Activated CD8-positive, alpha-beta T cell treated with anti-CD3 and anti-CD28 coated beads, Interleukin-2, amount 10 ng/mL, durations not matched to agents 7 days and 5 days (primary cell): ENCODE results near the gene AP1G1. TPM values are rescaled to one million over a fixed set of nuclear protein-coding genes. Genes with fewer than 3 reads are reported as not detected.
A peak's percentile ranks its signal among the peaks of the same experiment; 100 is the strongest.

Experiments used
- ATAC-seq: fragments of 150-1000 bp; cut with Tn5 transposase; one replicate; pipeline ENCODE4 v1.10.0; 2021; ENCODE audit warnings: moderate library complexity
- CTCF ChIA-PET: fragments of 350-600 bp; sonication (Branson Sonifier 250); formaldehyde crosslinking; loops from one replicate; lab custom pipeline; 2021; ENCODE audit warnings: antibody characterized with exemption; lab: Charles Lee
- POLR2A ChIA-PET: fragments of 350-600 bp; sonication (Branson Sonifier 250); formaldehyde crosslinking; loops from one replicate; lab custom pipeline; 2021; ENCODE audit warnings: antibody characterized with exemption; lab: Charles Lee
- DNase-seq: peaks from one replicate; pipeline ENCODE4 v3.0.0-alpha.2; 2020
- H3K27ac Mint-ChIP-seq: one replicate; pipeline ENCODE4 v1.8.0; 2021; ENCODE audit warnings: mild to moderate bottlenecking, mixed read lengths
- H3K27me3 Mint-ChIP-seq: one replicate; pipeline ENCODE4 v1.8.0; 2021; ENCODE audit warnings: low read depth, mixed read lengths
- H3K36me3 Mint-ChIP-seq: one replicate; pipeline ENCODE4 v1.8.0; 2021; ENCODE audit warnings: low read depth, mixed read lengths
- H3K4me1 Mint-ChIP-seq: one replicate; pipeline ENCODE4 v1.8.0; 2021; ENCODE audit warnings: low read depth, mixed read lengths
- H3K4me3 Mint-ChIP-seq: one replicate; pipeline ENCODE4 v1.8.0; 2021; ENCODE audit warnings: mild to moderate bottlenecking, mixed read lengths
- H3K9me3 Mint-ChIP-seq: one replicate; pipeline ENCODE4 v1.8.0; 2022; ENCODE audit warnings: mixed read lengths; ENCODE audit not compliant: insufficient read depth
- total RNA-seq, 2 experiments: library from RNA; stranded (reverse); gene quantifications; one replicate each; pipeline ENCODE4 v1.2.3, GENCODE V29; 2021

AP1G1 gene
- total RNA-seq, 2 experiments from 2014 or later = 74.9 to 77.4 TPM

DNA sequence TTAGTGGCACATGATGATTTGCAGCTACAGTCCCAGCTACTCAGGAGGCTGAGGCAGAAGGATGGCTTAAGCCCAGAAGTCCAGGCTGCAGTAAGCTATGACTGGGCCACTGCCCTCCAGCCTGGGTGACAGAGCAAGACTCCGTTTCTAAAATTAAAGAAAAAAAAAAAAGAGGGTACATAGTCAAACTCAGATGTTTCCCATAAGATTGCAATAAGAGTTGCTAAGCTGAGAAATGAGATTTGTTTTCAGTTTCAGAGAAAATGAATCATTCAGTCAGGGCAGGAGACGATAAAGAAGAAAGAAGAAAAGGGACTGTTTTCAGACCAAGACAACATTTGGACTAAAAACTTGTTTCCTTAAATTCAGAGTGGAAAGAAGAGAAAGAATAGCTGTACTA, 54.0 kb downstream of the AP1G1 start:
- Mint-ChIP-seq H3K27me3 (no peaks in the 10 kb centered on the region), H3K36me3 (peaks cover 53% of the 10 kb centered on the region), H3K4me1 (no peaks in the 10 kb centered on the region), H3K4me3 (no peak overlapping the region), H3K27ac (no peak overlapping the region), H3K9me3 (no peaks in the 10 kb centered on the region)
- ChIA-PET CTCF (no interaction called here), POLR2A (no interaction called here)
- DNase-seq = no peak
- ATAC-seq = no peak

DNA sequence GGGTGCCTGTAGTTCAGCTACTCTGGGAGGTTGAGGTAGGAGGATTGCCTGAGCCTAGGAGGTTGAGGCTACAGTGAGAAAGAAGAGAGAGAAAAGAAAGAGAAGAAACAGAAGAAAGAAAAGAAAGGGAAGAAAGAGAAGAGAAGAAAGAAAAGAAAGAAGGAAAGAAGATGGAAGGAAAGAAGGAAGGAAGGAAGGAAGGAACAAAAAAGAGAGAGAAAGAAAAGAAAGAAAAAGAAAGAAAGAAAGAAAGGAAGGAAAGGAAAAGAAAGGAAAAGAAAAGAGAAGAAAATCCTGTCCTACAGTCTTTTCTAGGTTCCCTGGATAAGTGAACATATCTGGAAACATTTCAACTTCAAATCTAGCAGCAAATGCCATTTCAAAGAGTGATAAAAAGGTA, 54.5 kb downstream of the AP1G1 start:
- ChIA-PET POLR2A (interaction anchor here (0.6 to 0.9 kb wide), 2 partner anchors 8 to 21 kb away, joined by 3 to 6 read pairs; no protein-coding TSS in a partner anchor), CTCF (interaction anchor here (1.6 kb wide), 1 partner anchor 207 kb away, joined by 5 read pairs; no protein-coding TSS in a partner anchor)
- H3K4me1 Mint-ChIP-seq = no peaks in the 10 kb centered on the region
- ATAC-seq (no peak), DNase-seq (no peak)
- H3K27ac Mint-ChIP-seq = peak overlapping the region; percentile 6
- no peaks in the 10 kb centered on the region for H3K27me3 Mint-ChIP-seq
- no peaks in the 10 kb centered on the region for H3K9me3 Mint-ChIP-seq
- H3K4me3 Mint-ChIP-seq = no peak overlapping the region
- peaks cover 54% of the 10 kb centered on the region for H3K36me3 Mint-ChIP-seq

DNA sequence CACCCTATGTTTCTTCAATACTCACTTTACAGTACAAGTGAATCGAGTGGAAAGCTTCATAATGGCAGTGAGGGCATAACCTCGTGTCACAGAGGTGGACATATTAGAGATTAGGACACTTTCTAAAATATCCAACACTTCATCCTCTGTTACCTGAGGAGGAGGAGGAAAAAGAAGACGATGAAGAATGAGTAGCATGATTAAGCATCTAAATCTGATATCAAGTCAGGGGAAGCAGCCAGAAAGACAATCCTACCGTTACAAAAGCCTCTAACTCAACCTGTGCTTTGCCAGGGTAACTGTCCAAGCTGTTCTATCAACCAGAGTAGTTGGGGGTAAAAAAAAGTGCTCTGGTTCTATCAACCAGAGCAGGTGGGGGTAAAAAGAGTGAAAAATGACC, 60.4 kb downstream of the AP1G1 start:
- no peaks in the 10 kb centered on the region for H3K4me1 Mint-ChIP-seq
- H3K4me3 Mint-ChIP-seq = no peak overlapping the region
- ATAC-seq (no peak), DNase-seq (no peak)
- H3K9me3 Mint-ChIP-seq = no peaks in the 10 kb centered on the region
- H3K27me3 Mint-ChIP-seq = no peaks in the 10 kb centered on the region
- ChIA-PET POLR2A (no interaction called here), CTCF (interaction anchor here (1.0 kb wide), 1 partner anchor 27 kb away, joined by 3 read pairs; no protein-coding TSS in a partner anchor)
- H3K27ac Mint-ChIP-seq = no peak overlapping the region
- H3K36me3 Mint-ChIP-seq = peaks cover 47% of the 10 kb centered on the region

DNA sequence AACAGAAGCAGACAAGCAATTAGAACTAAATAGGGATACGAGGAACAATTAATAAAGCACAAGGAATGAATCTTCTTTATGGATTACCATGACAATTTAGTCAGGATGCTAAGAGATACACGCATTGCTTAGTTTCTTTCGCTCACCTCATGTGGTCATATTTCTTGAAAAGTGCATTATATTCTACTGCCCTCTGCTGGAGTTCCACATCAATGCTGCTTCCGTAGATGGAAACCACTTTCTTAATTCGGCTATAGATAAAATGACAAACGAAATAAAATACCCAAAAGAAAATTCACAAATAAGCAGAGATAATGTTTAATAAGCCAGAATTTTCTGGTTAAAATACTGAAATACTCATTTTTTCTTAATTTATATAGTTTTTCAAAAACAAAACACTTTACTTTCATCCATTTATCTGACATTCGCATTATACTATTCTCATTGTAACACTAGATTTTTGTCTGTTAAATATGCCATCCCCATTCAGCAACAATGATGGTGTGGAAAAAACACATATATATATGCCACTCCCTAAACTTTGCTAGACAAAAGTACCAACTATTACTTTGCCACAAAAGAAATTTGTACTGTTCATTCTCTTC, 62.1 kb downstream of the AP1G1 start:
- ATAC-seq (no peak), DNase-seq (peak; percentile 51)
- CTCF ChIA-PET = no interaction called here
- Mint-ChIP-seq H3K9me3 (no peaks in the 10 kb centered on the region), H3K27ac (no peak overlapping the region), H3K27me3 (no peaks in the 10 kb centered on the region), H3K4me1 (no peaks in the 10 kb centered on the region), H3K36me3 (peaks cover 48% of the 10 kb centered on the region), H3K4me3 (no peak overlapping the region)
- POLR2A ChIA-PET = no interaction called here

DNA sequence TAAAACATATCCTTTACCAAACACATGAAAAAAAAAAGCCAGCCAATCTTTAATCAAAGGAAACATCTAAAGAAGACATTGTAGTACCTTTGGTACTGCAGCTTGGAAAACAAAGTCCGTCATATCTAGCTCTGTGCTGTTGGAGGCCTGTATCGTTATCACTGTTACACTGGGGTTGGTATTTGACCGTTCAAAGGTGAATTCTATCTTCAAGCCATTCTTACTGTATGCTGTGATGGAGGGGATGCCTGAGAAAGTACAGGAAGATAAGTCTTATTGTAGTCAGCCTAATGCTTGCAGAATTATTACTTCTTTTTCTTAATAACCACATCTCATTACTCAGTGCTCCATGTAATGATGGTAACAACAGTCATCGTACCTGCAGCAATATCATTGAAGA, 69.8 kb downstream of the AP1G1 start:
- H3K9me3 Mint-ChIP-seq = no peaks in the 10 kb centered on the region
- no peaks in the 10 kb centered on the region for H3K27me3 Mint-ChIP-seq
- H3K4me1 Mint-ChIP-seq = no peaks in the 10 kb centered on the region
- ChIA-PET CTCF (no interaction called here), POLR2A (interaction anchor here (0.6 kb wide), 1 partner anchor 54 kb away, joined by 3 read pairs; no protein-coding TSS in a partner anchor)
- DNase-seq (no peak), ATAC-seq (no peak)
- peaks cover 52% of the 10 kb centered on the region for H3K36me3 Mint-ChIP-seq
- H3K4me3 Mint-ChIP-seq = no peak overlapping the region
- H3K27ac Mint-ChIP-seq = no peak overlapping the region

DNA sequence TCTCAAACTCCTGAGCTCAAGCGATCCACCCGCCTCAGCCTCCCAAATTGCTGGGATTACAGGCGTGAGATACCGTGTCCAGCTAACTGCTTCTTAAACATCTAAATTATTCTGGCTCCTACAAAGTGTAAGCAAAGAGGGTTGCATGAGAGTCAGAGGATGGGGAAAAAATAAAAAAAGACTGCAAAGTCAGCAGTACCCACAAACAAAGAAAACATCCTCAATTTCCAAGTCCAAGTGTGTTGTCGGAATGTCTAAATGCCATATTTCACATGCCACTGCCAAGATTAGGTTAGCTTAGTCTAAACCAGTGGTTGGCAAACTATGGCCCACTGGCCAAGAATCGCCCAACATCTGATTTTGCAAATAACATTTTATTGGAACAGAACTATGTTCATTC, 71.1 kb downstream of the AP1G1 start:
- ATAC-seq (no peak), DNase-seq (no peak)
- Mint-ChIP-seq H3K27me3 (no peaks in the 10 kb centered on the region), H3K4me3 (no peak overlapping the region), H3K36me3 (peaks cover 58% of the 10 kb centered on the region), H3K4me1 (no peaks in the 10 kb centered on the region), H3K9me3 (no peaks in the 10 kb centered on the region), H3K27ac (no peak overlapping the region)
- ChIA-PET CTCF (interaction anchor here (1.3 kb wide), 1 partner anchor 127 kb away, joined by 5 read pairs; no protein-coding TSS in a partner anchor), POLR2A (no interaction called here)

DNA sequence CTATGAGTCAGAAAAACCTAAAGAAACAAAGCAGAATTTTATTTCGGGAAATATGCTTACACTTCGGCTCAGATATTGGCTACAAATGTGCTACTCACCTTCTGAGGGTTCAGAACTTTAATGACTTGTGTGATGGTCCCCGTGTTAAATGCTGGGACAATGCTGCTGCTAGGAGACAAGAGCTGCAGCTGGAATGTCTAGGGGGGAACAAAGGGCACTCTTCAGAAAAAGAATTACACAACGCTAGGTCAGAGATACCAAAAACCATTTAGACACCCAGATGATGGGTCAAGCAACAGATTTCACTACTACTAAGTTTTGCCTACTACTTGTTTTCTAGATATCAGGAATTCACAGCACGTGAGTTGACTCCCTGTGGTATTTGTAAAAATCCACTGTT, 74.1 kb downstream of the AP1G1 start:
- ATAC-seq = no peak
- Mint-ChIP-seq H3K4me1 (no peaks in the 10 kb centered on the region), H3K36me3 (peaks cover 58% of the 10 kb centered on the region), H3K27me3 (no peaks in the 10 kb centered on the region), H3K9me3 (no peaks in the 10 kb centered on the region), H3K4me3 (no peak overlapping the region), H3K27ac (no peak overlapping the region)
- DNase-seq = no peak
- ChIA-PET CTCF (interaction anchor here (0.8 to 0.9 kb wide), 2 partner anchors 148 to 170 kb away, joined by 3 read pairs; no protein-coding TSS in a partner anchor), POLR2A (no interaction called here)

DNA sequence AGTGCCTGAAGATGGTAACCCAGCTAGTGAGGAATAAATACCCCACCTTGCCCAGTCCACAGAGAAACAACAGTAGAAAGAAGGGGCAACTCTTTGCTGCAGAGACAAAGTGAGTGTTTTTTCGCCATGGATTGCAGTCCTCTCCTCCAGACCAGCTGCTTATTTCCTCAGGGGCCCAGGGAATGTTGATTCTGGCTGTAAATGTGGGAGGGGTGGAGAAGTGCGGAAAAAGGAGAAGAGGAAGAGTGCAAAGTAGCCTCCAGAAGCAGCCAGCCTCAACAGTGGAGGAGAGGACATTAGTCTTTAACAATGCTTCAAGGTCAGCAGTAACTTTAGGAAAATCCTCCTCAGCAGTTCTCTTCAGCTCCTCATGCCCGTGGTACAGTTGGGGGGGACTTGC, 76.0 kb downstream of the AP1G1 start:
- peaks cover 40% of the 10 kb centered on the region for H3K36me3 Mint-ChIP-seq
- no peak for DNase-seq
- ATAC-seq = no peak
- no peaks in the 10 kb centered on the region for H3K4me1 Mint-ChIP-seq
- H3K9me3 Mint-ChIP-seq = no peaks in the 10 kb centered on the region
- CTCF ChIA-PET = interaction anchor here (0.8 kb wide), 1 partner anchor 121 kb away, joined by 3 read pairs; no protein-coding TSS in a partner anchor
- H3K27ac Mint-ChIP-seq = no peak overlapping the region
- H3K27me3 Mint-ChIP-seq = no peaks in the 10 kb centered on the region
- H3K4me3 Mint-ChIP-seq = no peak overlapping the region
- POLR2A ChIA-PET = interaction anchor here (1.0 kb wide), 1 partner anchor 35 kb away, joined by 6 read pairs; no protein-coding TSS in a partner anchor

DNA sequence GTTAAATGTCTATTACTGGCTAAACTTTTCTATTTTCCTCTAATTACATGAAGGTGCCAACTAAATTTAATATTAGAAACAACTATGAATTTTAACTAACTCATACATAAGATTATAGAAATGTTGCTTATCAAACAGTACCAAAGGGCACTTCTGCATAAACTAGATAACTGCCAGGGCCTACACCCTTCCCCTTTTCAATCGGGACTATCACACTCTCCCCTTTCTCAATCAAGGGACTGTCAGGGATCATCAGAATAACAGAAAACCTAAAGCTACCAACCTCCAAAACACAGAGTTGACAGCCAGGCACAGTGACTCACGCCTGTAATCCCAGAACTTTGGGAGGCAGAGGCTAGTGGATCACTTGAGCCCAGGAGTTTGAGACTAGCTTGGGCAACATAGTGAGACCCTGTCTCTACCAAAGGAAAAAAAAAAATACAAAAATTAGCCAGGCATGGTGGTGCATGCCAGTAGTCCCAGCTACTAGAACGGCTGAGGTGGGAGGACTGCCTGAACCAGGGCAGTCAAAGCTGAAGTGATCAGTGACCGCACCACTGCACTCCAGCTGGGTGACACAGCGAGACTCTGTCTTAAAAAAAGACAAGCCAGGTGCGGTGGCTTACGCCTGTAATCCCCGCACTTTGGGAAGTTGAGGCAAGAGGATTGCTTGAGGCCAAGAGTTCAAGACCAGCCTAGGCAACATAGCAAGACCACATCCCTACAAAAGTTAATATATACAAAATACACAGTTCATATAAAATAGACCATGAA, 80.9 kb downstream of the AP1G1 start:
- Mint-ChIP-seq H3K27me3 (peaks cover 10% of the 10 kb centered on the region), H3K4me3 (no peak overlapping the region), H3K4me1 (peaks cover 8% of the 10 kb centered on the region), H3K9me3 (no peaks in the 10 kb centered on the region), H3K27ac (no peak overlapping the region), H3K36me3 (peaks cover 19% of the 10 kb centered on the region)
- POLR2A ChIA-PET = no interaction called here
- CTCF ChIA-PET = no interaction called here
- no peak for ATAC-seq
- DNase-seq = no peak

DNA sequence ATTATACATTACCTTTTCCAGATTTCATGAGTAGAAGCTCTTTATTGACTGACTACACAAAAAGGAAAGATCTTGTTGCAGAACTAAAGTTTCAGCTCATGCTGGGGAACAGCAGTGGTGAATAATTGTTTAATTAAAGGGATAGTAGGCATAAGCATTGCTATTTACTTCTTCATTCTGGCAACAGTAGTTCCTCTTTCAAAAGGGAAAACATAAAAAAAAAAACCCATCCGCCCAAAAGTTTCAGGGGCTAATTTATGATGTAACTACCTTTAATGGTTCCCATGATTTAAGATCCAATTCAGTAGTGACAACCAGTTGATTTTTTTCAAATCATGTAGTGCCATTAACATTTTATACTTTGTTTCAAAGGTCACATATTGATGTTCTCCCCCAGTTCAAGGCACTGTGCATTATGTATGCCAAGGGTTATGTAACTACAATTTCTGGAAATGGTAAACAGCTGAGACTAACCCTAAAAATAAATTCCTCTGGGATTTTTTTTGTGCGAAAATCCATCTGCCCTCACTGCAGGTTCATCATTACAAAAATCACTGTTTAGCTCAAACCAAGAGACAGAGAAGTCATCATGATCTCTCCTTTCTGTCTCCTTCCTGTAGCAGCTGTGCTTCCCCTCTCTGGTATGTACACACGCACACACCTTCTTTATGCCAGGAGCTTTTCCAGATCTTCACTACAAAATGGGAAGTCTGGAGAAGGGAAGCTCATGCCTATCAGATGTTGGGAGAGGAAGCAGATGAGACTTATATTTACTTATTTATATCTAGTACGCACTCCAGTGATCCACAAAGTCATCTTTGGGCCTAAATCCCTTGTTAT, 81.9 kb downstream of the AP1G1 start:
- H3K27me3 Mint-ChIP-seq = peaks cover 10% of the 10 kb centered on the region
- peaks cover 9% of the 10 kb centered on the region for H3K36me3 Mint-ChIP-seq
- no peak overlapping the region for H3K27ac Mint-ChIP-seq
- ATAC-seq (no peak), DNase-seq (no peak)
- ChIA-PET POLR2A (no interaction called here), CTCF (interaction anchor here (0.6 kb wide), 1 partner anchor 235 kb away, joined by 3 read pairs; no protein-coding TSS in a partner anchor)
- no peaks in the 10 kb centered on the region for H3K9me3 Mint-ChIP-seq
- peaks cover 18% of the 10 kb centered on the region for H3K4me1 Mint-ChIP-seq
- H3K4me3 Mint-ChIP-seq = no peak overlapping the region

DNA sequence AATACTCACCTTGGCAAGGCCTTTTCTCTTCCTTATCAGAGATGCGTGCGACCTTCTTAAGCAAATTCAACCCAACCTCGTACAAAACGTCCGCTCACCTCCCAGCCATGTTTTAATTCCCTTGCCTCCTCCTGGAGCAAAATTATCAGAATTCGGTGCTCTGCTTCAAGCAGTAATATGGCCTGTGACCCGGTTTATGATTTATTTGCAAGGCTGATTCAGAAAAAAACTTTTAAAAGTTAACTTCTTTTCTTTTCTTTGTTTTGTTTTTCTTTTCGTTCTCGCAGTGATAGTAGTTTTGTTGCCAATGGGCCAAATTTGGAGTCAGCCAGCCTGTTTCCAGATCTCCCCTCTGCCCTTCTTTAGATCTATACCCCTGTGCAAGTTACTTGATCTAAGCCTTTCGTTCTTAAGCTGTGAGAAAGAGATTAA, 84.3 kb downstream of the AP1G1 start, which contains the start of gene PHLPP2:
Gene PHLPP2, minus strand, starts transcription at position 382 of the 432 bp plus-strand sequence. CDS start 9,906 bp downstream, outside the sequence.
- ATAC-seq = no peak
- H3K4me3 Mint-ChIP-seq = peak within 1 kb of the TSS; percentile 78
- H3K27ac Mint-ChIP-seq = peak within 1 kb of the TSS; percentile 43
- peaks cover 21% of the 10 kb centered on the region for H3K4me1 Mint-ChIP-seq
- peaks cover 10% of the 10 kb centered on the region for H3K27me3 Mint-ChIP-seq
- no peak for DNase-seq
- POLR2A ChIA-PET = no interaction called here
- no peaks in the 10 kb centered on the region for H3K9me3 Mint-ChIP-seq
- no peaks in the 10 kb centered on the region for H3K36me3 Mint-ChIP-seq
- CTCF ChIA-PET = no interaction called here
